ENCODE measurements around the gene FREY1. TPM values are rescaled to one million over a fixed set of nuclear protein-coding genes. Genes with fewer than 3 reads are reported as not detected.

Gene FREY1
- total and polyA plus RNA-seq, 9 of the 15 experiments (the other 6 are each of a cell fraction or from before 2014, with no cell fraction given), result 0.25 to 1.5 (median 1.1) TPM; not detected in 5

DNA sequence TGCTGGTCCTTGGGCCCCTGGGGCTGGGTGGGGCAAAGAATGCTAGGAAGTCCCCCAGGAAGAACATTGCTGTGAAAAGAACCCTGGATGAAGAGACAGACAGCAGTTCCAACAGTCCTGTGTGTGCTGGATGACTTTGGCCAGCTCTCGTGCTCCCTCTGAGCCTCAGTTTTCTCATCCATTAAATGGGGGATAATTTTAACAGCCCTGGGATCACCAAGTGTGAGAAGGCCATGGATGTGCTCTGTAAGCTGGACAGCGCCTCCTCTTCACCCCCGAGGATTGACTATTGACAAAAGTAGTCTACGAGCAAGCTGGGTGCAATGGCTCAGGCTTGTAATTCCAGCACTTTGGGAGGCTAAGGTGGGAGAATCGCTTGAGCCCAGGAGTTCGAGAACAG, 17.9 kb upstream of the FREY1 start:
- Histone ChIP-seq H3K4me3 (no peak overlapping the region), H3K9ac (ENCODE audit: insufficient read depth in 1 of 2, low read depth in 2 of 2, low read length in 2 of 2) (no peak overlapping the region; a peak in 1 of 4 replicates), H3K79me2 (ENCODE audit: control insufficient read depth, insufficient read depth, low read length) (peaks cover 4% of the 10 kb centered on the region; the same call in 2 of the 3 replicates), H2AFZ (ENCODE audit: low read depth, low read length) (no peak overlapping the region), H4K20me1 (replicated peaks; ENCODE audit: control insufficient read depth, insufficient read depth, low read length) (no peaks in the 10 kb centered on the region; the same call in none of the 2 replicates), H3K36me3 (ENCODE audit: control insufficient read depth, insufficient read depth, low read length) (peaks cover 9% of the 10 kb centered on the region; the same call in 1 of the 3 replicates), H3K4me2 (ENCODE audit: insufficient read depth, low read length) (no peak overlapping the region), H3K27ac (ENCODE audit: extremely low read depth, low read depth, low read length) (no peak overlapping the region), H3K27me3 (ENCODE audit: control insufficient read depth in 2 of 2, insufficient read depth in 2 of 2, low read length in 2 of 2) (no peaks in the 10 kb centered on the region), H3K4me1 (replicated peaks in 1 of 2; ENCODE audit: control insufficient read depth in 2 of 2, insufficient read depth in 2 of 2, low read length in 2 of 2) (peaks cover 9 to 66% of the 10 kb centered on the region in 2 experiments), H3K9me1 (ENCODE audit: control insufficient read depth, insufficient read depth, low read length) (no peaks in the 10 kb centered on the region), H3K9me3 (replicated peaks; ENCODE audit: control insufficient read depth, insufficient read depth, low read depth, low read length) (no peaks in the 10 kb centered on the region)
- WGBS (ENCODE audit: insufficient coverage, low coverage, missing lambda C conversion rate), result 76% methylated on average over 6 of the region's 6 CpGs
- ChIA-PET POLR2A (interaction anchor here (1.0 to 1.7 kb wide), 3 partner anchors 10 to 357 kb away, joined by 3 to 5 read pairs (median 3); no protein-coding TSS in a partner anchor), CTCF (ENCODE audit: low intra/inter-chr PET ratio) (interaction anchor here (0.7 kb wide), 1 partner anchor 31 kb away, joined by 3 read pairs; no protein-coding TSS in a partner anchor)
- TF ChIP-seq, protein P1, sequence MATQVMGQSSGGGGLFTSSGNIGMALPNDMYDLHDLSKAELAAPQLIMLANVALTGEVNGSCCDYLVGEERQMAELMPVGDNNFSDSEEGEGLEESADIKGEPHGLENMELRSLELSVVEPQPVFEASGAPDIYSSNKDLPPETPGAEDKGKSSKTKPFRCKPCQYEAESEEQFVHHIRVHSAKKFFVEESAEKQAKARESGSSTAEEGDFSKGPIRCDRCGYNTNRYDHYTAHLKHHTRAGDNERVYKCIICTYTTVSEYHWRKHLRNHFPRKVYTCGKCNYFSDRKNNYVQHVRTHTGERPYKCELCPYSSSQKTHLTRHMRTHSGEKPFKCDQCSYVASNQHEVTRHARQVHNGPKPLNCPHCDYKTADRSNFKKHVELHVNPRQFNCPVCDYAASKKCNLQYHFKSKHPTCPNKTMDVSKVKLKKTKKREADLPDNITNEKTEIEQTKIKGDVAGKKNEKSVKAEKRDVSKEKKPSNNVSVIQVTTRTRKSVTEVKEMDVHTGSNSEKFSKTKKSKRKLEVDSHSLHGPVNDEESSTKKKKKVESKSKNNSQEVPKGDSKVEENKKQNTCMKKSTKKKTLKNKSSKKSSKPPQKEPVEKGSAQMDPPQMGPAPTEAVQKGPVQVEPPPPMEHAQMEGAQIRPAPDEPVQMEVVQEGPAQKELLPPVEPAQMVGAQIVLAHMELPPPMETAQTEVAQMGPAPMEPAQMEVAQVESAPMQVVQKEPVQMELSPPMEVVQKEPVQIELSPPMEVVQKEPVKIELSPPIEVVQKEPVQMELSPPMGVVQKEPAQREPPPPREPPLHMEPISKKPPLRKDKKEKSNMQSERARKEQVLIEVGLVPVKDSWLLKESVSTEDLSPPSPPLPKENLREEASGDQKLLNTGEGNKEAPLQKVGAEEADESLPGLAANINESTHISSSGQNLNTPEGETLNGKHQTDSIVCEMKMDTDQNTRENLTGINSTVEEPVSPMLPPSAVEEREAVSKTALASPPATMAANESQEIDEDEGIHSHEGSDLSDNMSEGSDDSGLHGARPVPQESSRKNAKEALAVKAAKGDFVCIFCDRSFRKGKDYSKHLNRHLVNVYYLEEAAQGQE (IDR thresholded peaks at IDR 0.05; ENCODE audit: borderline replicate concordance), result peak; percentile 51
- TF ChIP-seq, protein P1 (CRISPR knock-in tag; IDR thresholded peaks at IDR 0.05; ENCODE audit: low read depth), result no peak
- TF ChIP-seq, protein P2, sequence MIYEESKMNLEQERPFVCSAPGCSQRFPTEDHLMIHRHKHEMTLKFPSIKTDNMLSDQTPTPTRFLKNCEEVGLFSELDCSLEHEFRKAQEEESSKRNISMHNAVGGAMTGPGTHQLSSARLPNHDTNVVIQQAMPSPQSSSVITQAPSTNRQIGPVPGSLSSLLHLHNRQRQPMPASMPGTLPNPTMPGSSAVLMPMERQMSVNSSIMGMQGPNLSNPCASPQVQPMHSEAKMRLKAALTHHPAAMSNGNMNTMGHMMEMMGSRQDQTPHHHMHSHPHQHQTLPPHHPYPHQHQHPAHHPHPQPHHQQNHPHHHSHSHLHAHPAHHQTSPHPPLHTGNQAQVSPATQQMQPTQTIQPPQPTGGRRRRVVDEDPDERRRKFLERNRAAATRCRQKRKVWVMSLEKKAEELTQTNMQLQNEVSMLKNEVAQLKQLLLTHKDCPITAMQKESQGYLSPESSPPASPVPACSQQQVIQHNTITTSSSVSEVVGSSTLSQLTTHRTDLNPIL (CRISPR knock-in tag; IDR thresholded peaks at IDR 0.05), result no peak
- FAIRE-seq, result no peak
- no peak for DNase-seq (ENCODE audit: extremely low read depth in 1 of 4, low spot score in 3 of 4)
- ATAC-seq, result no peak
- BruUV-seq (replicated peaks), result no TSS peak
- in situ Hi-C loops (cut with MboI), result no loop called here
- intact Hi-C loops (cut with micrococcal nuclease), result no loop called here

Measured in K562 (cell line).